Mucosa of descending colon (tissue), 3 donors: ENCODE measurements around the gene IL4R. TPM values are rescaled to one million over a fixed set of nuclear protein-coding genes. Genes with fewer than 3 reads are reported as not detected.
A peak's percentile ranks its signal among the peaks of the same experiment; 100 is the strongest.
"Not testable (repeated sequence)": the region's sequence is repeated elsewhere in the genome, so short reads cannot be mapped to it uniquely, and the experiment has no call there.

Experiments
- ATAC-seq: fragments of 200-7000 bp; cut with Tn5 transposase; one replicate; pipeline ENCODE4 v1.9.1; 2020; ENCODE audit warnings: mild to moderate bottlenecking, moderate library complexity
- DNase-seq, 3 donors: peaks; one replicate each; pipeline ENCODE4 v3.0.0-alpha.2; 2020
- H3K36me3 ChIP-seq: fragments of 200-600 bp; one replicate; pipeline ENCODE4 v1.8.0; 2021; ENCODE audit warnings: low read depth, mild to moderate bottlenecking
- H3K4me1 ChIP-seq: fragments of 200-600 bp; one replicate; pipeline ENCODE4 v1.8.0; 2021; ENCODE audit warnings: low read depth, mild to moderate bottlenecking
- H3K4me3 ChIP-seq: fragments of 200-600 bp; one replicate; pipeline ENCODE4 v1.8.0; 2021; ENCODE audit warnings: mild to moderate bottlenecking
- H3K9me3 ChIP-seq: fragments of 200-600 bp; one replicate; pipeline ENCODE4 v1.8.0; 2021; ENCODE audit warnings: mild to moderate bottlenecking
- CTCF ChIP-seq: fragments of 200-600 bp; IDR thresholded peaks from one replicate; pipeline ENCODE4 v1.8.0; 2022; ENCODE audit warnings: antibody characterized with exemption, mild to moderate bottlenecking
- intact Hi-C, 2 donors: fragments of 100-400 bp; cut with DNase I in 1 of 2; cut with micrococcal nuclease in 1 of 2; formaldehyde crosslinking; loops; one replicate each; pipeline versions ENCODE4 v1.11.0 to v1.11.1; 2022; cut with DNase I, micrococcal nuclease
- total RNA-seq, 3 donors: library from RNA; stranded (reverse); fragmentation: NEBNext Ultra II Directional in 2 of 3; extraction: Animal tissue kit (Norgen Biotek cat#: 25700) in 2 of 3; gene quantifications; one replicate each; pipeline versions ENCODE4 v1.2.1 to v1.2.4, GENCODE V29; 2021 to 2023
- donor health status: DM: no; HTN: no; CAD: no; lungs with moderate emphysema.
- donor health status: DM: no; HTN: no; CAD: no.
- donor health status: DM: no; HTN: yes; CAD: no.

Gene IL4R
- total RNA-seq, 3 donors from 2014 or later: 131 to 207 (median 164) TPM

- no peak for TF ChIP-seq CTCF
- intact Hi-C loops: no loop called here
- Histone ChIP-seq H3K36me3 (no peaks in the 10 kb centered on the region), H3K9me3 (no peaks in the 10 kb centered on the region), H3K4me1 (peaks cover 9% of the 10 kb centered on the region), H3K4me3 (no peak overlapping the region)
- no peak for ATAC-seq
- no peak for DNase-seq
Measured at GRCh38 chr16:27269300-27270150, 44.2 kb upstream of the IL4R start.

GRCh38 chr16:27270349-27270748, 43.4 kb upstream of the IL4R start:
- no peak for TF ChIP-seq CTCF
- Histone ChIP-seq H3K4me1 (peaks cover 9% of the 10 kb centered on the region), H3K9me3 (no peaks in the 10 kb centered on the region), H3K4me3 (no peak overlapping the region), H3K36me3 (no peaks in the 10 kb centered on the region)
- intact Hi-C loops: no loop called here
- ATAC-seq (no peak), DNase-seq (no peak)

DNA sequence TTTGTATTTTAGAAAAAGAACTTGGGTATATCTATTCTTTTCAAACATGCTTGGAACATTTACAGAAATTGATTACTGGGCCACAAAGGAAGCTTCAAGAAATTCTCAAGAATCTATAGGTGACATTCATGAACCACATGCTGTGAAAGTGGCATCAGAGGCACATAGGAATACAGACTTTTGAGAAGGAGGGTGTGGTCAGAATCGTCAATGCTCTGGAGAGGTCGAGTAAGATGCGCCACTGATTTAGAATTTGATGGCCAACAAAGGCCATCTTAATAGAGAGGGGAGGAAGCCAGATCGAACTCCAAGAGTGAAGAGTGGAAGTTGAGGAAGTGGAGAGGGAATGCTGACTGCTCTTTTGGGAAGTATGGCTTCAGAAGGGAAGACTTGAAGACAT, 41.7 kb upstream of the IL4R start:
- intact Hi-C loops: no loop called here
- DNase-seq: no peak
- ATAC-seq: no peak
- H3K4me3 ChIP-seq: no peak overlapping the region
- H3K4me1 ChIP-seq: peaks cover 9% of the 10 kb centered on the region
- H3K9me3 ChIP-seq: no peaks in the 10 kb centered on the region
- TF ChIP-seq CTCF: no peak
- no peaks in the 10 kb centered on the region for H3K36me3 ChIP-seq

DNA sequence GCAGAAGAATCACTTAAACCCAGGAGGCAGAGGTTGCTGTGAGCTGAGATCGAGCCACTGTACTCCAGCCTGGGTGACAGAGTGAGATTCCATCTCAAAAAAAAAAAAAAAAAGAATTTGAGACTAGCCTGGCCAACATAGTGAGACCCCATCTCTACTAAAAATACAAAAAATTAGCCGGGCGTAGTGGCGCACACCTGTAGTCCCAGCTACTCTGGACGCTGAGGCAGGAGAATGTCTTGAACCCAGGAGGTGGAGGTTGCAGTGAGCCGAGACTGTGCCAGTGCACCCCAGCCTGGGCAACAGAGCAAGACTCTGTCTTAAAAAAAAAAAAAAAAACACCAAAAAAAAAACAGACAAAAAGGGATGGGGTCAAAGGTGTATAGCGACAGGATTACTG, 41.1 kb upstream of the IL4R start:
- H3K4me3 ChIP-seq, H3K9me3 ChIP-seq, intact Hi-C loops, ATAC-seq, H3K36me3 ChIP-seq, DNase-seq, H3K4me1 ChIP-seq: not testable (repeated sequence)

DNA sequence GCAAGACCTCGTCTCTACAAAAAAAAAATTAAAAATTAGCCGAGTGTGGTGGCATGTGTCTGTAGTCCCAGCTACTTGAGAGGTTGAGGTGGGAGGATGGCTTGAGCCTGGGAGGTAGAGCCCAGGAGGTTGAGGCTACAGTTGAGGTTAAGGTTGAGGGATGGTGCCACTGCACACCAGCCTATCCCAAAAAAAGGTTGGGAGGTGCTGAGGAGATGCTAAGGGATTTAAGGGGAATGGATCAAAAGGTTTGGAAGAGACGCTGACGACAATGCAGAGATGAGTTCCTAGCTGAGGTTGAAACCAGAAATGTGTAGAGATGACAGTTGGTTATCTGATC, 40.5 kb upstream of the IL4R start:
- Histone ChIP-seq H3K9me3 (no peaks in the 10 kb centered on the region), H3K36me3 (no peaks in the 10 kb centered on the region), H3K4me3 (no peak overlapping the region), H3K4me1 (peaks cover 4% of the 10 kb centered on the region)
- ATAC-seq (no peak), DNase-seq (no peak)
- TF ChIP-seq CTCF: no peak
- intact Hi-C loops: no loop called here

GRCh38 chr16:27273670-27274423, 39.9 kb upstream of the IL4R start:
- DNase-seq (no peak), ATAC-seq (peak; percentile 93)
- peaks cover 4% of the 10 kb centered on the region for H3K4me1 ChIP-seq
- H3K4me3 ChIP-seq: no peak overlapping the region
- no peaks in the 10 kb centered on the region for H3K36me3 ChIP-seq
- intact Hi-C loops: no loop called here
- H3K9me3 ChIP-seq: no peaks in the 10 kb centered on the region
- TF ChIP-seq CTCF: no peak

DNA sequence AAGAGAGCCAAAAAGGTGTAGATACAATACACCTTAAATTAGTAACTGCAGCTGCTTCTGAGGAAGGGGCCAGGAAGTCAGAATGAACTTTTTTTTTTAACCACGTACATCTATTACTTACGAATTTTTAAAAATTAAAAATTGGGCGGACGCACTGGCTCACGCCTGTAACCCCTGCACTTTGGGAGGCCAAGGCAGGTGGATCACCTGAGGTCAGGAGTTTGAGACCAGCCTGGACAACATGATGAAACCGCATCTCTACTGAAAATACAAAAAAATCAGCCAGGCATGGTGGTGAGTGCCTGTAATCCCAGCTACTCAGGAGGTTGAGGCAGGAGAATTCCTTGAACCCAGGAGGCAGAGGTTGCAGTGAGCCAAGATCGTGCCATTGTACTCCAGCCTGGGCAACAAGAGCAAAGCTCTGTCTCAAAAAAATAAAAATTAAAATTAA, 39.3 kb upstream of the IL4R start:
- H3K4me1 ChIP-seq, ATAC-seq, H3K4me3 ChIP-seq, intact Hi-C loops, DNase-seq, H3K36me3 ChIP-seq, H3K9me3 ChIP-seq: not testable (repeated sequence)
